ENCODE measurements around the gene CTSL.

DNA sequence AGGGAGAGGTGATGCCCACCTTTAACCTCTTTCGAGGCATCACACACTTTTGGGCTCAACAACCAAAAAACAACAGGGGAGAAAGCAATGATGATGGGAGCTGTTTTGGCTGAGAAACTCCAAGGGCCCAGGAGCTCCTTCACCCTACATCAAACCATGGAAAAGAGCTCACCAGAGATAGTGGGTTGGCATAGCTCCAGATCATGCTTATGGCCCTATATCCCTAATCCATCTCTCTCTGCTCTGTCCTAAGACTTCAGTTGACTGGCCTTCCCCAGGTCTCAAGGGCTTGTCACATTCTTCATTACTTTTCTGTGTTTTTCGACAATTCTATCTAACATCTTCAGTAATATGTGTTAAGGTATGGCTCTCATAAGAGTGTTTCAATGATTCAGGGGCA is 5.7 kb upstream of the CTSL start:
- TF ChIP-seq, protein P1, sequence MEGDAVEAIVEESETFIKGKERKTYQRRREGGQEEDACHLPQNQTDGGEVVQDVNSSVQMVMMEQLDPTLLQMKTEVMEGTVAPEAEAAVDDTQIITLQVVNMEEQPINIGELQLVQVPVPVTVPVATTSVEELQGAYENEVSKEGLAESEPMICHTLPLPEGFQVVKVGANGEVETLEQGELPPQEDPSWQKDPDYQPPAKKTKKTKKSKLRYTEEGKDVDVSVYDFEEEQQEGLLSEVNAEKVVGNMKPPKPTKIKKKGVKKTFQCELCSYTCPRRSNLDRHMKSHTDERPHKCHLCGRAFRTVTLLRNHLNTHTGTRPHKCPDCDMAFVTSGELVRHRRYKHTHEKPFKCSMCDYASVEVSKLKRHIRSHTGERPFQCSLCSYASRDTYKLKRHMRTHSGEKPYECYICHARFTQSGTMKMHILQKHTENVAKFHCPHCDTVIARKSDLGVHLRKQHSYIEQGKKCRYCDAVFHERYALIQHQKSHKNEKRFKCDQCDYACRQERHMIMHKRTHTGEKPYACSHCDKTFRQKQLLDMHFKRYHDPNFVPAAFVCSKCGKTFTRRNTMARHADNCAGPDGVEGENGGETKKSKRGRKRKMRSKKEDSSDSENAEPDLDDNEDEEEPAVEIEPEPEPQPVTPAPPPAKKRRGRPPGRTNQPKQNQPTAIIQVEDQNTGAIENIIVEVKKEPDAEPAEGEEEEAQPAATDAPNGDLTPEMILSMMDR (IDR thresholded peaks at IDR 0.05; ENCODE audit: borderline replicate concordance, extremely low read depth, low read length, poor library complexity, severe bottlenecking): no peak
- no peak for TF ChIP-seq EZH2 (IDR thresholded peaks at IDR 0.05; ENCODE audit: borderline replicate concordance, low read depth, low read length, severe bottlenecking)

Data from DND-41 (cell line).